GM12878 (cell line): ENCODE data around the gene LTA.

ENCODE experiments used
- NR2C2 ChIP-seq: IDR thresholded peaks from 2 replicates; pipeline ENCODE4 v1.6.1; 2011; ENCODE audit warnings: borderline replicate concordance, low read depth; ENCODE audit not compliant: control insufficient read depth, insufficient read length
- TF ChIP-seq, protein P1 (sequence below): IDR thresholded peaks from 2 replicates; pipeline ENCODE4 v1.6.1; 2011; ENCODE audit warnings: low read depth, low read length, improper control_type of control experiment, borderline replicate concordance
- TF ChIP-seq, protein P2 (sequence below): fragments of 450-650 bp; IDR thresholded peaks from 2 replicates; pipeline ENCODE4 v1.6.1; 2014; ENCODE audit warnings: mild to moderate bottlenecking

DNA sequence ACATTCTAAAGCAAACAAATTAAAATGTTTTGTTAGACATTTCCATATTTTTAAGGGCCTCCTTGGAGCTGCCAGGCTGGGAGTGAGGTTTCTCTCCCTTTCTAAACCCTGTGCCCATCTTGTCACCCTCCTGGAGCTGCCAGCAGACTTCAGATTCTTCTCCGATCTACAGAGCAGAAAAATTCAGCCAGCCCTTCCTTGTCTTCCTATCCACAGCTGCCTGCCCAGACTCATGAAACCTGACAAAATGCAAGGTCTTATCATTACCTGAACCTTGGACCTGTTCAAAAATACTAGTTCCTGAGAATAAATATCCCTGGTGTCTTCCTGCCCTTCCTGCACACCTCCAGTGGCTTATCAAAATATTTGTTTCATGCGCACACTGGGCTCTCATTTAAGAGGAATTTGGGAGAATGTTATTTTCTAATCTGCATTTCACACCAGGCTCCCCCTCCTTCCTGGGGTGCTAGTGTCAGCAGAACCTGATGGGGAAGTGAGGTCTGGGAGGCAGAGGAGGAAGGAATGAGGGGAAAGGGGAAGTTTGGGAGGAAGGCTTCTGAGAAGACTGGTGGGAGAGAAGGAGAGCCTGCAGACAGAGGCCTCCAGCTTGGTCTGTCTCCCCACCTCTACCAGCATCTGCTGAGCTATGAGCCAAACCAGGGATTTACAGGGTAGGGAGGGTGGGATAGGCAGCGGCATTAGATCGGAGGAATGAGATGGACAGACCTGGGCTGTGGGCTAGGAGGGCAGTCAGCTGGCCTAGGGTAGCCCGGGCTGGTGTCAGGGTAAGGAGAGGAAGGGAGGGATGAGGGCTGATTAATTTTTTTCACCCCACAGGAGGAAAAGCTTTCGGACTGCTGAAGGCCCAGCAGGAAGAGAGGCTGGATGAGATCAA is 42.8 kb downstream of the LTA start, which contains the start of gene AIF1:
- TF ChIP-seq, protein P1, sequence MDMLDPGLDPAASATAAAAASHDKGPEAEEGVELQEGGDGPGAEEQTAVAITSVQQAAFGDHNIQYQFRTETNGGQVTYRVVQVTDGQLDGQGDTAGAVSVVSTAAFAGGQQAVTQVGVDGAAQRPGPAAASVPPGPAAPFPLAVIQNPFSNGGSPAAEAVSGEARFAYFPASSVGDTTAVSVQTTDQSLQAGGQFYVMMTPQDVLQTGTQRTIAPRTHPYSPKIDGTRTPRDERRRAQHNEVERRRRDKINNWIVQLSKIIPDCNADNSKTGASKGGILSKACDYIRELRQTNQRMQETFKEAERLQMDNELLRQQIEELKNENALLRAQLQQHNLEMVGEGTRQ: no peak
- no peak for TF ChIP-seq NR2C2
- TF ChIP-seq, protein P2, sequence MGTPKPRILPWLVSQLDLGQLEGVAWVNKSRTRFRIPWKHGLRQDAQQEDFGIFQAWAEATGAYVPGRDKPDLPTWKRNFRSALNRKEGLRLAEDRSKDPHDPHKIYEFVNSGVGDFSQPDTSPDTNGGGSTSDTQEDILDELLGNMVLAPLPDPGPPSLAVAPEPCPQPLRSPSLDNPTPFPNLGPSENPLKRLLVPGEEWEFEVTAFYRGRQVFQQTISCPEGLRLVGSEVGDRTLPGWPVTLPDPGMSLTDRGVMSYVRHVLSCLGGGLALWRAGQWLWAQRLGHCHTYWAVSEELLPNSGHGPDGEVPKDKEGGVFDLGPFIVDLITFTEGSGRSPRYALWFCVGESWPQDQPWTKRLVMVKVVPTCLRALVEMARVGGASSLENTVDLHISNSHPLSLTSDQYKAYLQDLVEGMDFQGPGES: no peak
